Kidney glomerular epithelial cell (primary cell): ENCODE results near the gene SLIT3.

ENCODE experiments used
- DNase-seq: peaks from one replicate; lab custom pipeline; 2025; lab: John Stamatoyannopoulos, UW

SLIT3 gene

DNA sequence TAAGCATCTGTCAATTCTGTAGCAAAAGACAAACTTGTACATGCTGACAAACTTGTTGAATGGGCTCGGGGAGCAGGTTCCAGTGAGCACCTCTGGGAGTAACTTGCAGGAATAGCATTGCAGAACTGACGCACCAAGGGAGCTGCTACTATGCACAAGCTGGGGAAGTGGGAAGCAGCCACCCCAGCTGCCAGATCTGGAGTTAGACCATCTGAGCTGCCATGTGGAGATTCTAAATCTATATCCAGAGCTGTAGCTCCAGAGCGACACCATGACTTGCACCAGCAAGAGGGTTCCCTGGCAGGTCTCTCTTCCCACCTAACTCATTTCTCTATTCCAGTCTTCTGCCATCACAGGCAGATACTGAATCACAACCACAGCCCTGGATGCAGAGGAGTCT lies 375.8 kb downstream of the SLIT3 start:
- DNase-seq, result no peak

GRCh38 chr5:168921147-168921866 lies 379.6 kb downstream of the SLIT3 start:
- no peak for DNase-seq

- DNase-seq, result no peak
These were observed 380.7 kb downstream of the SLIT3 start for GRCh38 chr5:168920019-168920810.

- DNase-seq, result no peak
These were observed 382.9 kb downstream of the SLIT3 start for GRCh38 chr5:168917947-168918600.

DNA sequence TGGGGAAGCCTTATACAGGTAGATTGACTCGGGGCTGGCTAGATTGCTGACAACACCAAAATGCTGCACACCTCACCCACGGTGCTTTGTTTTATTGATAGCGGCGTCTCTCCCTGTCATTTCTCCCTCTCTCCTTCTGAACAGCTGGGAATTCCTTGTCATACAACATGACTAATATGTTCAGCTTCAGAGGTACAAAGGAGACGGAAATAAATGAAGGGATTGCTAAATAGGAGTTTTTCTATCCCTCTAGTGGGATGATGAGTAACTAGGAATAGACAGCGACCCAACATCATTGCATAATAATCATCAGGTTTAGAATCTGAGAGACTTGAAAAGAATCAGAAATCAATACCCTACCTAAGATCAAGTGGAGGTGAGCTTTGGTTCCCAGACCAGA lies 384.1 kb downstream of the SLIT3 start:
- peak; percentile 62 for DNase-seq

DNA sequence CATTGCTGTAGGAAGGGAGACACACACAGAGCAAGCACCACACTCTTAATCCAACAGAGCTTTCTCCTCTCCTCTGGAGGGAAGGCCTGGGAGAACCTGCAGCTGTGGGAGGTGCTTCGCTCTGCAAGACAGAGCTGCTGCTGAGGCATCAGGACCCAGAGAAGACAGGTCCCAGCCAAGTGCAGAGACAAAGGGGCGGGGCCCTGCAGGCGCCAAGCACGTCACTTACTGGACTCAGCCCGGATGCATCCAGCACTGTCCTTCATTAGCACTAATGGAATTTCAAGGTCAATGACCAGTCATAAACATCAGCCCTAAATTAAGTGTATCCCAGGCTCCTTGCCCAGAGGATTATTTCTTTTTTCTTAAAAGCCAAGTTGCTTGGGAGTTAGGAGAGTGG lies 384.7 kb downstream of the SLIT3 start:
- peak; percentile 8 for DNase-seq

GRCh38 chr5:168914491-168914890 lies 386.4 kb downstream of the SLIT3 start:
- no peak for DNase-seq

- no peak for DNase-seq
These were observed 390.1 kb downstream of the SLIT3 start for GRCh38 chr5:168910874-168911273.

- DNase-seq, result peak; percentile 53
These were observed 392.7 kb downstream of the SLIT3 start for GRCh38 chr5:168908207-168908606.

DNA sequence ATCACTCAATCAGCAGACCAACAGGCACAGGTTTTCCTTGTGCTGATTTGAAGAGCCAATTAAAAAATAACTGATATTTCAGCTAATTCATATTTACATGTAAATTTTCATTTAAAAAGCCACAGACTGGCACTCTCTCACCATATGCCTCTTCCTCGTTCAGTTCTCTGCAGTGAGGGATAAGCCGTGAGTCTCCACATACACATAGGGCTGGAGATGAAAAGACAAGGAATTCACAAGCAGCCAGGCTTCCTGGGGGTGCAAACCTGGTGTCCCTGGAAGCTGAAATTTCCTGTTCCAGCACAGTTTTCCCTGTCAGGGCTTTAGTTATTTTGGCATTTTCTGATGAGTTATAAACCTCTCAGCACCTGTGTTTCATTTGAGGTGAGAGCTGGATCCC lies 397.9 kb downstream of the SLIT3 start:
- DNase-seq, result no peak

GRCh38 chr5:168899673-168900072 lies 401.3 kb downstream of the SLIT3 start:
- no peak for DNase-seq

- no peak for DNase-seq
These were observed 401.7 kb downstream of the SLIT3 start for GRCh38 chr5:168899264-168899663.

DNA sequence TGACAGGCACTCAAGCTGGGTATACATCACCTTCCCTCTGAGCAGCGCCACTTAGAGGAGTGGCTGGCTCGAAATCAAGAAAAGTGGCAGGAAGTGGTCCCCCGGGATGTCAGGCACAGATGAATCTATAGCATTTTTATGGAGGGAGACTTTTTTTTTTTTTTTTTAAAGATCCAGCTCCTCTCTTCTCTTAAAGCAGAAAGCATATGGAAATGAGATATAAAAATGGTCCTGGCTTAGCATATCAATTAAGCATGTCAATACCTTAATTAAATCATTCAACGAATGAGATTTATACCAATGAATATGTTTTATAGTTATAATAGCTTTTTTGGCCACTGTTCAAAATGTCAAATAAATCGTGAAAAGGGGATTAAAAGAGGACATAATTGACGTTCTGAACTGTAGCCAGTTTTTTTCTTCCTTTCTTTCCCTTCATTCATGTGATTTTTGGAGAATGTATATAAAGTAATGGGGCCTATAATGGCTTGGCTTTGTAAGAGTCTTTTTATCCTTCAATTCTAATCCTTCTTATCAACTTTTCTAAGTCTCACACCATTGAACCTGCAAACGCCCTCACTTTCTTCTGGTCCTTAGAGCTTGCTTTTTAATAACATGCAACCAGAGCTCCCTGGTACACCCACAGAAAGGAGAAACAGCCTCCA lies 402.6 kb downstream of the SLIT3 start:
- DNase-seq, result no peak

DNA sequence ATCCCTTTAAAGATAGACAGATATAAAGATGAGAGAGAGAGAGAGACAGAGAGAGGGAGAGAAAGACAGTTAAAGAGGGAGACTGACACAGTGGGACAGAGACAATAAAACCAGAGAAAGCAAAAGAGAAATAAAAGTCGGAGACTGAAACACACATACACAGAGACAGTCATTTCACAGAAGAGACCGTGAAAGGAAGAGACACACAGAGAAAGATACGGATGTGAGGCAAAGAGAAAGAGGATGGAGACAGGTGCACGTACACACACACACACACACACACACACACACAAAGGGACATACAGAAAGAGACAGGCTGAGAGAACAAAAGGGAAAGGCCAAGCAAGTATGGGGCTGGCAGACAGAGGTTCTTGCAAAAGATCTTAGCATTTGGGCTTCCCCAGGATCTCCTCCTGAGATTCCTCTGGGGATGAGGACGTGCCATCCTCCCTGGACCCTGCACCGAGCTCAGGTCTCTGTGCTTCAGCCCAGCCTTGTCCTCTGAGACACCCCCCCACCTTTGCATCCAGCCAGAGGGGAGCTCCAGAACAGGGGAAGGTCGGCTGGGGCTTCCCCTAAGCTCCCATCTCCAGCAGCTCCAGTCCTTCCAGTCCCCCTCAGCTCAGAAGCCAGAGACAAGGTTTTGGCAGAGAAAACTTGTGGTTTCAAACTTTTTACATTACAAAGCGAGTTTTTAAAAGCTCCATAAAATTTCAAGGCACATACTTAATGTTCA lies 403.4 kb downstream of the SLIT3 start:
- DNase-seq, result no peak

- no peak for DNase-seq
These were observed 405.5 kb downstream of the SLIT3 start for GRCh38 chr5:168895295-168896071.

GRCh38 chr5:168893283-168893682 lies 407.7 kb downstream of the SLIT3 start:
- DNase-seq, result no peak

- DNase-seq, result no peak
These were observed 408.2 kb downstream of the SLIT3 start for GRCh38 chr5:168892618-168893186.

GRCh38 chr5:168890816-168891812 lies 409.8 kb downstream of the SLIT3 start:
- no peak for DNase-seq

- DNase-seq, result no peak
These were observed 411.9 kb downstream of the SLIT3 start for GRCh38 chr5:168889039-168889438.
